NB4 (cell line): Measurements from ENCODE around the gene ABHD14A.

Experiments
- DNase-seq: peaks from one replicate; pipeline ENCODE4 v3.0.0; 2010; ENCODE audit warnings: low read depth
- H3K4me3 ChIP-seq: one replicate; pipeline ENCODE4 v1.5.1; 2011; ENCODE audit warnings: mild to moderate bottlenecking, low read depth, low read length, moderate library complexity
- MAX ChIP-seq: IDR thresholded peaks from 2 replicates; pipeline ENCODE4 v1.6.1; 2011; ENCODE audit warnings: low read depth, low read length
- MYC ChIP-seq: IDR thresholded peaks from 2 replicates; pipeline ENCODE4 v1.6.1; 2011; ENCODE audit warnings: low read depth, low read length
- POLR2A ChIP-seq: IDR thresholded peaks from 2 replicates; pipeline ENCODE4 v1.6.1; 2011; ENCODE audit warnings: mild to moderate bottlenecking; ENCODE audit not compliant: insufficient read length; ENCODE audit errors: extremely low read depth
- TF ChIP-seq, protein P1 (sequence below): IDR thresholded peaks from one replicate; pipeline ENCODE4 v1.5.1; 2012; ENCODE audit warnings: low read depth, low read length

The ABHD14A gene

GRCh38 chr3:51945031-51945840 is 29.6 kb upstream of the ABHD14A start:
- no peak overlapping the region for H3K4me3 ChIP-seq
- DNase-seq: no peak
- TF ChIP-seq POLR2A (no peak), MYC (no peak), MAX (no peak)
- TF ChIP-seq, protein P1, sequence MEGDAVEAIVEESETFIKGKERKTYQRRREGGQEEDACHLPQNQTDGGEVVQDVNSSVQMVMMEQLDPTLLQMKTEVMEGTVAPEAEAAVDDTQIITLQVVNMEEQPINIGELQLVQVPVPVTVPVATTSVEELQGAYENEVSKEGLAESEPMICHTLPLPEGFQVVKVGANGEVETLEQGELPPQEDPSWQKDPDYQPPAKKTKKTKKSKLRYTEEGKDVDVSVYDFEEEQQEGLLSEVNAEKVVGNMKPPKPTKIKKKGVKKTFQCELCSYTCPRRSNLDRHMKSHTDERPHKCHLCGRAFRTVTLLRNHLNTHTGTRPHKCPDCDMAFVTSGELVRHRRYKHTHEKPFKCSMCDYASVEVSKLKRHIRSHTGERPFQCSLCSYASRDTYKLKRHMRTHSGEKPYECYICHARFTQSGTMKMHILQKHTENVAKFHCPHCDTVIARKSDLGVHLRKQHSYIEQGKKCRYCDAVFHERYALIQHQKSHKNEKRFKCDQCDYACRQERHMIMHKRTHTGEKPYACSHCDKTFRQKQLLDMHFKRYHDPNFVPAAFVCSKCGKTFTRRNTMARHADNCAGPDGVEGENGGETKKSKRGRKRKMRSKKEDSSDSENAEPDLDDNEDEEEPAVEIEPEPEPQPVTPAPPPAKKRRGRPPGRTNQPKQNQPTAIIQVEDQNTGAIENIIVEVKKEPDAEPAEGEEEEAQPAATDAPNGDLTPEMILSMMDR: no peak

- DNase-seq: no peak
- TF ChIP-seq MYC: no peak
- TF ChIP-seq POLR2A: no peak
- TF ChIP-seq, protein P1: no peak
- no peak for TF ChIP-seq MAX
- H3K4me3 ChIP-seq: no peak overlapping the region
Measured at GRCh38 chr3:51945926-51946705, 28.7 kb upstream of the ABHD14A start.

DNA sequence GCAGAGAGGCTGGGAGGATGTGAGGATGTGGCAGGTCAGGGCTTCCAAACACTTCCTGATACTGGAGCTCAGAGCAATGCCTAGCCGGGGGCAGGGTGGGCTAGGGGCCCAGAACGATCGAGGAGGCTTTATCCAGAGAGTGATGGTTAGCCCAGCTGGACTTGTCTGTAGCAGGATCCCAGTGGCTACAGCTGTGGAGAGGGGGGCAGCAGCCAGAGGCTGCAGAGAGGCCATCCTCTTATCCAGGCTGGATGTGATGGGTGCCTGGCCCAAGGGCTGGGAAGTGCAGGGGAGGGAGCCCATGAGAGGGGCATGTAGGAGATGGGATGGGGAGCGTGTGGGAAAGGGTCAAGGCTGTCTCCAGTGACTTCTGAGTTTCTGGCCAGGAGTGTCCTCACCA is 28.1 kb upstream of the ABHD14A start:
- DNase-seq: no peak
- TF ChIP-seq, protein P1: no peak
- no peak for TF ChIP-seq POLR2A
- no peak for TF ChIP-seq MYC
- no peak for TF ChIP-seq MAX

DNA sequence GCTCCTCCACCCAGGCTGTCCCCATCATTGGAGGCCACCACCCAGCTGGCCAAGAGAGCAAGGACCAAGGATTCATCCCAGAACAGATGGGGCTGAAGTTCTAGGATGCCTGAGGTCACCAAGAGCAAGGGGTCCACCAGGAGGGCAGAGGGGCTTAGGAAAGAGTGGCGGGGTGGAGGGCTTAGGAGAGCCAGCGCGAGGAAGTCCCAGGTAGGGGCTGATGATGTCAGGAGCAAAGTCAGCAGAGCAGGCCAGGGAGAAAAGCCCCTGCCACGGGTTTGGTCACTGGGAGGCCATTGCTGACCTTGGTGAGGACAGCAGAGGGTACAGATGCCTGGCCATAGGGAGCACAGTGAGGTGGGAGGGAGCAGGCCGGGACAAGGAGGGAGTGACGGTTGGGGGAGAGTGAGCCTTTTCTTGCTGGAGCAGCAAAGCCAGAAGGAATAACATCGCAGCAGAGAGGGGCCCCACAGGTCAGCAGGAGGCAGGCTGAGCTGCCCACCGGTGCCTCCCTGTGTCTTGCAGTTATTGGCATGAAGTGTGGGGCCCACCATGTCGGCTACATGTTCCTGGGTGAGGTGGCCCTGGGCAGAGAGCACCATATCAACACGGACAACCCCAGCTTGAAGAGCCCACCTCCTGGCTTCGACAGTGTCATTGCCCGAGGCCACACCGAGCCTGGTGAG is 27.5 kb upstream of the ABHD14A start:
- DNase-seq: no peak
- TF ChIP-seq, protein P1: no peak
- TF ChIP-seq MAX (no peak), MYC (no peak), POLR2A (no peak)
- no peak overlapping the region for H3K4me3 ChIP-seq

More for the DNA sequence above, 28.1 kb upstream of the ABHD14A start:
- no peak overlapping the region for H3K4me3 ChIP-seq

DNA sequence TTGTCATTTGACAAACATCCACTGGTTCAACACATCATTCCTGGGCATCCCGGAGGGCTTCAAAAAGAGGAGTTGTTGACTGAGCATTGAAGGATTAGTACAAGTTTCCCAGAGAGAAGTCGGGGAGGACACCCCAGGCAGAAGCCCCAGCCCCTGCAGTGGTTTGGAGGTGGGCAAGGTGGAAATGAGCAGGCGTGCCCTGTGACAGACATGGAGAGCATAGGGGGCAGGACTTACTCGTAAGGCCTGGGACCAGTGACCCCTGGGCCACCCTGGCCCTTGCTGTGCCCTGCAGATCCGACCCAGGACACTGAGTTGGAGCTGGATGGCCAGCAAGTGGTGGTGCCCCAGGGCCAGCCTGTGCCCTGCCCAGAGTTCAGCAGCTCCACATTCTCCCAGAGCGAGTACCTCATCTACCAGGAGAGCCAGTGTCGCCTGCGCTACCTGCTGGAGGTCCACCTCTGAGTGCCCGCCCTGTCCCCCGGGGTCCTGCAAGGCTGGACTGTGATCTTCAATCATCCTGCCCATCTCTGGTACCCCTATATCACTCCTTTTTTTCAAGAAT is 26.8 kb upstream of the ABHD14A start:
- TF ChIP-seq MYC (no peak), POLR2A (no peak), MAX (no peak)
- TF ChIP-seq, protein P1: no peak

More for the DNA sequence above, 26.8 kb upstream of the ABHD14A start:
- no peak for DNase-seq
- no peak overlapping the region for H3K4me3 ChIP-seq
